ENCODE measurements around the gene OPN3. TPM values are rescaled to one million over a fixed set of nuclear protein-coding genes. Genes with fewer than 3 reads are reported as not detected.

The OPN3 gene
- total and polyA plus RNA-seq, 2 of the 4 experiments (the other 2 are of a cell fraction): 16.4 to 21.9 TPM

DNA sequence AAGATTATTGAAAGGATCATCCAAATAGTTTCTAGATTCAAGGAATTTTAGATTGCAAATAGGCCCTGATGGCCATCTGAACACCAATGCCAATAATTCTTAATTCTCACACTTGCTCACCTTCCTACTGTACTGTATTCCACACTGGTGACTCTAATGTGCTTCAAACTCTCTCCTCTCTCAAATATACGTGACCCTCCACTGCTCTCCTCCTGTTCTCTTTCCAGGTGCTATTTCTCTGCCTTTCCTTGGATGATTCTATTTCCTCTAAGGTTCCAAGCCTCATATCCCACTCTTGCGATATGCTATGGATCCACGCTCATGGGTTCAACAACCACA lies 79.4 kb downstream of the OPN3 start:
- in situ Hi-C loops (cut with MboI; ENCODE audit: low sequenced_read_pairs) (no loop called here), intact Hi-C loops (cut with micrococcal nuclease) (no loop called here), dilution Hi-C loops (cut with HindIII; ENCODE audit: low sequenced_read_pairs, unreplicated experiment) (no loop called here)
- H3K79me1 ChIP-seq (ENCODE audit: low read depth in 1 of 2, low read length in 2 of 2): no peaks in the 10 kb centered on the region
- ChIA-PET POLR2A (ENCODE audit: unreplicated experiment) (no interaction called here), CTCF (interaction anchor here (1.2 kb wide), 1 partner anchor 30 kb away, joined by 3 read pairs; no protein-coding TSS in a partner anchor)
- H3K9me3 ChIP-seq (ENCODE audit: control insufficient read depth, insufficient read depth, low read length): no peaks in the 10 kb centered on the region
- H3K4me1 ChIP-seq (ENCODE audit: control insufficient read depth, insufficient read depth, low read length): no peaks in the 10 kb centered on the region
- no peak for ATAC-seq (ENCODE audit: low read depth)
- H2AFZ ChIP-seq (replicated peaks; ENCODE audit: low read length, poor library complexity): no peak overlapping the region
- H4K20me1 ChIP-seq (ENCODE audit: insufficient read depth, low read length): no peaks in the 10 kb centered on the region
- H3K4me3 ChIP-seq (ENCODE audit: insufficient read depth, low read depth, low read length): no peak overlapping the region
- no peak overlapping the region for H2BK15ac ChIP-seq (ENCODE audit: low read depth, low read length)
- H3K14ac ChIP-seq (replicated peaks; ENCODE audit: low read depth, low read length): no peak overlapping the region
- no peaks in the 10 kb centered on the region for H3K9me1 ChIP-seq (ENCODE audit: insufficient read depth, low read length)
- no peak overlapping the region for H4K8ac ChIP-seq (ENCODE audit: low read depth in 2 of 2, low read length in 2 of 2)
- no peak overlapping the region for H3K4ac ChIP-seq (ENCODE audit: low read depth, low read length)
- no peak overlapping the region for H4K5ac ChIP-seq (ENCODE audit: low read depth, low read length)
- no peaks in the 10 kb centered on the region; the same call in 1 of the 2 replicates for H3K27me3 ChIP-seq (ENCODE audit: control insufficient read depth, insufficient read depth, low read length)
- no peak overlapping the region for H3K4me2 ChIP-seq (ENCODE audit: low read depth, low read length)
- H4K91ac ChIP-seq (ENCODE audit: insufficient read depth, low read depth, low read length): no peak overlapping the region
- H3K56ac ChIP-seq (ENCODE audit: extremely low read depth, insufficient read depth, low read length): no peak overlapping the region
- no peak overlapping the region for H2AK9ac ChIP-seq (replicated peaks; ENCODE audit: low read depth, low read length, poor library complexity)
- WGBS, 2 experiments (ENCODE audit: extremely low coverage in 2 of 2, insufficient read length in 1 of 2): 68% methylated on average over 3 of the region's 3 CpGs; no CpG with 5 or more reads in 1 of the 2 experiments
- TF ChIP-seq, protein P1, sequence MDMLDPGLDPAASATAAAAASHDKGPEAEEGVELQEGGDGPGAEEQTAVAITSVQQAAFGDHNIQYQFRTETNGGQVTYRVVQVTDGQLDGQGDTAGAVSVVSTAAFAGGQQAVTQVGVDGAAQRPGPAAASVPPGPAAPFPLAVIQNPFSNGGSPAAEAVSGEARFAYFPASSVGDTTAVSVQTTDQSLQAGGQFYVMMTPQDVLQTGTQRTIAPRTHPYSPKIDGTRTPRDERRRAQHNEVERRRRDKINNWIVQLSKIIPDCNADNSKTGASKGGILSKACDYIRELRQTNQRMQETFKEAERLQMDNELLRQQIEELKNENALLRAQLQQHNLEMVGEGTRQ (IDR thresholded peaks at IDR 0.05; ENCODE audit: low read depth, low read length): no peak
- H2BK120ac ChIP-seq (ENCODE audit: low read depth, low read length): no peak overlapping the region
- H3K23ac ChIP-seq (ENCODE audit: low read depth, low read length): no peak overlapping the region
- H2BK5ac ChIP-seq (ENCODE audit: low read depth, low read length, poor library complexity, severe bottlenecking): no peak overlapping the region
- DNase-seq: no peak
- no peaks in the 10 kb centered on the region for H3K36me3 ChIP-seq (ENCODE audit: control insufficient read depth, insufficient read depth, low read length)
- no peak overlapping the region for H3K27ac ChIP-seq (ENCODE audit: insufficient read depth, low read length)
- no peak overlapping the region for H2BK20ac ChIP-seq (ENCODE audit: low read depth, low read length)
- no peak overlapping the region for H3K9ac ChIP-seq (ENCODE audit: low read depth, low read length)
- H2AK5ac ChIP-seq (ENCODE audit: low read depth, low read length): no peak overlapping the region
- BruUV-seq (replicated peaks): no TSS peak
- no peak overlapping the region for H3K18ac ChIP-seq (ENCODE audit: low read depth, low read length)

Data from IMR-90 (cell line).